Medulla oblongata (tissue), 1 donor: ENCODE measurements around the gene PRPS2.

ENCODE experiments used
- DNase-seq: peaks from one replicate; pipeline ENCODE4 v3.0.0-alpha.2; 2015; ENCODE audit errors: extremely low spot score

Gene PRPS2

DNA sequence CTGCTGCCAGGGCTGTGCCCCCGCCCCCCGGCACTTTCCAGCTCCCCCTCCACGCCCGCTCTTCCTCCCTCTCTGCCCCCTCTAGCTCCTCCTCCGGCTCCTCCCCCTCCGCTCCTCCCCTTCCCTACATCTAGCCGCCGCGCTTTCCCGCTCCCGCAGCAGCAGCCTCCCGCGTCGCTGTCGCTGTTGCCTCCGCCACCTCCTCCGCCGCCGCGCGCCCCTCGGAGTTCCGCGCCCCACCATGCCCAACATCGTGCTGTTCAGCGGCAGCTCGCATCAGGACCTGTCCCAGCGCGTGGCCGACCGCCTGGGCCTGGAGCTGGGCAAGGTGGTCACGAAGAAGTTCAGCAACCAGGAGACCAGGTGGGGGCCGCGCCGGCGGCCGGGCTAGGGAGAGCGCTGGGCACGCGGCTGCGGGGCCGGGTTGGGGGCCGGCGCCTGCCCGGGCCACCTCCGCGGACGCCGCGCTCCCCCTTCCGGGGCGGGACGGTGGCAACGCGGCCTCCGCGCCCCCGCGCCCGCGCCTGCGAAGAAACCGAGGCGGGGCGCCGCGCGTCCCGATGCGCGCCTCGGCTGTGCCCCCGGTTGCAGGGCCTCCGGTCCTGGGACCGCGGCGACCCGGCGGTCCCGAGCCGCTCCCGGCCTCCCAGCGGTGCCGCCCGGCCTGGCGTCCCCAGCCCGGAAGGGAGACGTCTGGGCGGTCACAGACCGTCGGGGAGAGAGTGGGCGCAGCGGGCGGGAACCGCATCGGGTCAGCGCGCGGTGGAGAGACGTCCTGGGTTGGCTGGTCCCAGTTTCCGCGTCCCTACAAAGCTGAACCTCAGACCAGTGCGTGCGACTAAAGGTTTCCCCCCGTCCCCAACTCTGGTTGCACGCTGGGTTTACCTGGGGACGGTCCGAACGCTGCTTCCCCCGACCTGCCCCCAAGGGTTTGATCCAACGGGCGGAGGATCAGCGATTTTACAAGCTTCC lies at the start of gene PRPS2:
Gene PRPS2, plus strand, starts transcription at position 156 of the 972 bp plus-strand sequence. Its CDS starts 86 bp downstream, at position 242.
- DNase-seq = peak; percentile 56

DNA sequence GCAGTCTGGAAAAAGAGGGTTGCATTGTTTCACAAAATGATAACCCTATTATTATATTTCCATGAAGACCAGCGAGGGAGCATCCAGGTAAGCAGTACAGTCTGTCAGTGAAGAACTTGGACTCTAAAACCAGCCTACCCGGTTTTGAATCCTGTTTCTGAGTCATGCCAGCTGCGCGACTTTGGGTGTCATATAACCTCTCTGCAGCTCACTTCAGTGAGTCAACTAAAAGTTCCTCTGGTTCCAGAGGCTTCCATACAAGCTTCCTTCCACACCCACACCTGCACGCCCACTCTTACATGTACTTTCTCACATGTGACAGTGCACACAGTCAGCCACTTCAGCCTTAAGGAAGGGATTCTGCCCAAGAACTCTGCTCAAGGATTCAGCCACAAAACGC lies 49.8 kb upstream of the PRPS2 start:
- no peak for DNase-seq

DNA sequence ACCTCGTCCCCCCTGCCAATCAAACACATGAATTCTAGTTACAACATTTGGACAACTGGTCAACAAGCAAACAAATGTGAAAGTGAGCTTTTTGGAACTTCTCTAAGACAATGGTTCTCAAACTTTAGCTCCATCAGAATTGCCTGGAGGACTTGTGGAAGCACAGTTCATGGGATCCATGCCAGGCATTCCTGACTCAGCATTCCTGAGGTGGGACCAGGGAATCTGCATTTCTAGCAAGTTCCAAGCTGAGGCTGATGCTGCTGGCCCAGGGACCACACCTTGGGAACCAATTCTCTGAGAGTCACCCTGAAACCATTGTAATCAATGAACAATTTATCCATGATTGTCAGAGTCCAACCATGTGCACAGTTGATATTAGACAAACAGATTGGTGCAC lies 43.8 kb upstream of the PRPS2 start:
- DNase-seq = no peak

DNA sequence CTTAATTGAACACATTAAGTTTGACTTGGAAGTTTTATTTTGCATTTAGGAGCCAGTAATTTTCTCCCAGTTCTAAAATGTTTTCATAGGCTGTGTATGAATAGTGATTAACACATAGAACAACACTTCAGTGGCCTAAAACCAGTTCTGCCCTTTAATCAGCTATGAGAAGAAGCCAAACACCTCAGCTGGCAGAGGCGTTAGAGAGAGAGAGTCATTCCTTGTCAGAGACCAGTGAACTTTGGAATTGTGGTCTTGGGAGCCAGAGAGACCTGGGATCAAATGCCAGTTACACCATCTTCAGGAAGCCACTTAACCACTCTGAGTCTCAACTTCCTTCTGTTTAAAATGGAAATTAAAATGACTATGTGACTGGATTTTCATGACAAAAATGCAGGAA lies 39.3 kb upstream of the PRPS2 start:
- DNase-seq = no peak

DNA sequence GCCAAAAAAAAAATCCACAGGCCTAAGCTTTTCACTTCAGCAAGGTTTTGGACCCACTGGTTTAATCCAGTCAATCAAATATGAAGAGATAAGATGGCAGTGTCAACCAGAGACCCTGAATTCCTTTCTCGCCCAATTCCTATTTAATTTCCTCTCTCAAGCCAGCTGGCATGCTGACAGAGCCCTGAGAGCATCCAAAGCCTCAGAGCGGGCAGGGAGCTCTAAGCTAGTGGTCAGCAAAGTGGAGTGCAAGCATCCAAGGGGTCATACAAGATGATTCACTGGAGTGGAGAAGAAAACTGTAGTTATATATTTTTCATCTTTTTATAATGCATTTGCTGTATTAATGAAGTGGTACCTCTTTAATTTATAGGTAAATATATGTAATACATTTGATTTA lies 37.8 kb upstream of the PRPS2 start:
- DNase-seq = no peak

DNA sequence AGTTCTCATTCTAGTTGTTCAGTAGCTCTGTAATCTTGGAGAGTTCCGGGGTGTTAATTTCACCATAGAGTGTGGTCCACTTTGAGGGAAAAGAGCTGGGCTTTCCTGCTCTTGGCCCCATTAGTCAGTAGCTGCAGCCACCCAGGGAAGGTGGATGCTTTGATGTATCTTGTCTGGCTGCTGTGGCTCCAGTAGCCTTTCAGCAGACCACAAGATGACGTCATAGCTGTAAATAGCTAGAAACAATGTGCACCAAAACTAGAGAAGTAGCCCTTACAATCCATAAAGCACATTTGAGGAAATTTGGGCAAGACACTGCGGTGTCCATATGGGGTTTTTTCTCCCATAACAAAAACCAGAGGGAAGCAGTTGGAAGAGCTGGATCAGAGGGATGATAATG lies 32.9 kb upstream of the PRPS2 start:
- no peak for DNase-seq

DNA sequence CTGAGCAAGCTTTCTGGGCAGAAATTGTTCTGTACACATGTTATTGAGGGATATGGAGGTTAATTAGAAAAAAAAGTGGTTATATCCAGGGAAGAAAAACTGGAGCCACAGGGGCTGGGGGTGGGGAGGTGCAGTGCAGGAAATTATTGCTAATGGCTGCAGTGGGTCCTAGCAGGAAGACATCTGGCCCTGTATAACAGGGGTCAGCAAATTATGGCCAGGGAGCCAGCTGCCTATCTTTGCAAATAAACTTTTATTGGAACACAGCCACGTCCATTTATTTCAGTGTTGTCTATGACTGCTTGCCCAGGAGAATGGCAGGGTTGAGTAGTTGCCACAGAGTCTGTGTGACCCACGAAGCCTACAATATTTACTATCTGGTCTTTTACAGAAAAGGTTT lies 23.4 kb upstream of the PRPS2 start:
- DNase-seq = no peak

DNA sequence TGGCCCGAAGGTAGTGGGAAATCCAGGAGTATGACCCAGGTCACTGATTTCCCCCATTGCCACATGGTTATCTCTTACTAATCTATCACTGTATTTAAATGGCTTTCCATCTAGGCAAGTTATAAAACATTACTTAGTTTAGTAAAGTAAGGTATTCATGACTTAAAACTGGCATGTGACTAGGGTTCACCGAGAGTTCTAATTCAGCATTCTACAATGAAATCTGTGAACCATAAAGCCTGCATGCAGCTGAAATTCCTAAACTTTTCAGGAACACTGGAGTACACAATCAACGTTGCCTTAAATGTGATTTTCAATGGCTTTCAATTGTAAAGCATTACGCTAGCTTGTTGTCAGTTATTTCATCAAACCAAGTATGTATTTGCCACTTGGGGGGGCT lies 22.7 kb upstream of the PRPS2 start:
- no peak for DNase-seq

DNA sequence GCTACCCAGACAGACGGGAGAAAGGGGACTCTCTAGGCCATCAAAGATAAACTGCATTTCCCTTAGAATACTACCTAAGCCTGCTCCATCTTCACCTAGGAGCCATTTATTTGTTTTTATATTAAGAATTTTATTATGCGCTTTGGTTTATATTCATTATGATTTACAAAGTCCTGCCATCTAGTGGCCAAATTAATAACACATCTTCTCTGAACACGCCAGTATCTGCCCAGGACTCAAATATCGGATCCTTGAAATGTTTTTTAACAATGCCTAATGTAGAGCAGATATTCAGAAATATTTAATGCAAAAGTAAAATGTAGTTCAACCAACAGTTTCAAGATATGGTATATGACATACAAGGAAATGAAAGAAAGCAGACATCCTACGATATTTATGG lies 20.8 kb upstream of the PRPS2 start:
- peak; percentile 18 for DNase-seq

DNA sequence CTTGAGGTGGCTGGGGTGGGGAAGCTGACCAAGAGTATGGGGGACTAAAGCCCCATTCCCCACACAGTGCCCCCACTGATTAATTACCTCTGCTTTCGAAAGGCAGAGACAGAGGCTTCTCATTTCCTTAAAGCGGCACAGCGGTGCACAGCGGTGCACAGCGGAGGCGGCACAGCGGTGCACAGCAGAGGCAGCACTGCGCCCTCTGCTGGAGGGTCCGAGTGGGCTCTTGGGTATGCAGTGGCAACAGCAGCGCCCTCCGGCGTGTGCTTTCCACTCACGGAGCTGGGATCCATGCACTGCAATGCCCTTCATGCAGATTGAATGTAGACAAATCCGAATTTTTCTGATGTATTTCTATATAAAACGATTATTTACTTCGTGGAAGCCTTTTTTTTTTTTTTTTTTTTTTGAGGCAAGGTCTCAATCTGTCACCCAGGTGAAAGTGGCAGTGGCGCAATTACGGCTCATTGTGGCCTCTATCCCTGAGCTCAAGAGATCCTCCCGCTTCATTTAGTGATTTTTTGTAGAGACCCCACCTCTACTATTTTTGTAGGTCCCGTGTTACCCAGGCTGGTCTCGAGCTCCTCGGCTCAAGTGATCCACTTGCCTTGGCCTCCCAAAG lies 19.7 kb upstream of the PRPS2 start:
- DNase-seq = peak; percentile 16

DNA sequence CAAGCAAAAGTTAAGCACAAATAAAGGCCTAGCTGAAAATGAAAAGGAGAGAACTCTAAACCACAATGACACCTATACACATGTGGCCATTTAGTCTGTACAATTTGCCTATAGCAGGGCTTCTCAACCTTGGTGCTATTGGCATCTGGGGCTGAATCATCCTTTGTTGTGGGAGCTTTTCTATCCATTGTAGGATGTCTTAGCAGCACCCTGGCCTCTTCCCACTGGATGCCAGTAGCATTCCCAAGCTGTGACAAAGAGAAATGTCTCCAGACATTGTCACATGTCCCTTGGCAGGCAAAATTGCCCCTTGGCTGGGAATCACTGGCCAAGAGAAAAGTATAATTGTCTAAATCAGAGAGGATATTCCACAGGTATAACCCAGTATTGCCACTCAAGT lies 13.5 kb upstream of the PRPS2 start:
- DNase-seq = no peak

DNA sequence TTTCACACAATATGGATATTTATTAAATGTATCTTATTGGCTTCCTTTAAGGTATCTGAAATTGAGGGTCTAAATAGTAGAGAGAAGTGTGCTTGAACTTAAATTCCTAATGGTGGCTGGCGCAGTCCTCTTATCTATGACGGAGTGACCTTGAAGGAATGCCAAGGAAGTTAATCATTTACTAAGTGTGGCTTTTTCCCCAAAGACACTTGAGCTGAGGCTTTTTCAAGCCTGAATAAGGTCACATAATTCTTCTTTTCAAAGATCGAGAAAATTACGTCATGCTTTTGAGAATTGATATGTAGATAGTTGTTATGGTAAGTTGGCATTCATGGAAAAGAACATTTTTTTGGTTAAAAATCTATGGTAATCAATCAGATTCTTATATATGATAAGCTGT lies 11.7 kb upstream of the PRPS2 start:
- no peak for DNase-seq

DNA sequence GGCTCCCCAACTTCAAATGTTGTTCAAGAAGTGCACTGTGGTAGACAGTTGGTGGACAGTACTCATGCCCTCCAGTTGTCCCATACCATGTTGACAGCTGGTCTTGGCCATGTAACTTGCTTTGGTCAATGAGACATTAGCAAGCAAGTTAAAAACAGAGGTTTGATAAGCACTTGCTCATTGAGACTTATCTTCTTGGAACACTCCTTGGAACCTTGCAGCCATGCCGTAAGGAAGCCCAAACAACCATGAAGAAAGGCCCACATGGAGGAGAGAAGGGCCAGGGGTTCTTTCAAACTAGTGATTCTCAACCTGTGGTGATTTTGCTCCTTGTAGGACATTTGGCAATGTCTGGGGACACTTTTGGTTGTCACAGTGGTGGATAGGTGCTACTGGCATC lies 2.6 kb upstream of the PRPS2 start:
- DNase-seq = no peak

DNA sequence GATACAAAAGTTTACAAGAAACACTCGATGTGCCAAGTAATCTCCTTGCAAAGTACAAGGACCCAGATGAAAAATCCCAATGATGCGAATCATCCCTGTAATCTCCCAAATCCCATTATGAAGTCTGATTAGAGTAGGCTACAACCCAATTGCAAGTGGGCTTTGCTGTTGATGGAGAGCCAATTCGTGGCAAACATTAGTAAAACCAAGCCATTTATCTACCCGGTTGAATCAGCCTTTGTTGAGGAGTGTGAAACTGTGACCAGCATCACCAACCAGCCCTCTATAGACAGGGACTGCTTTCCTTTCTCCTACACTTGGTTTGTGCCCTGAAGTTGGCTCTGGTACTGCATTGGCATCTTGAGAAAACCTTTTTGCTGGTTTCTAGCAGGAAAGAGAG lies 1.2 kb upstream of the PRPS2 start:
- DNase-seq = peak; percentile 49

DNA sequence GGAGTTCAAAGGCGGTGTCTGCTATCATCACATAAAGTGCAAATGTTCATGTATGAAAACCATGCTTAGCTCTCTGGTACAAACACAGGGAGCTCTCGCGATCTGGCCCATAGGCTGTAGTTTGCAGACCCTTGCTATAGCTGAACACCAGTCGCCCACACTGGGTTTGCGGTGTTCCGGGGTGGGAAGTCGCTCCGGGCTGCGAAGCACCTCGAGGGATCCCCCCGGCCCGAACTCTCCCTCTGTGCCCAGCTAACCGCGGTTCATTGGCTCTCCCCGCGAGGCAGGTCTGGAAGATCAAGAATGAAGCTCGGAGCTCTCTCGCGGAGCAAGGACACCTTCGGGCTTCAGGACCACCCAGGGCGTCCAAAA lies 341 bp upstream of the PRPS2 start:
- DNase-seq = no peak

DNA sequence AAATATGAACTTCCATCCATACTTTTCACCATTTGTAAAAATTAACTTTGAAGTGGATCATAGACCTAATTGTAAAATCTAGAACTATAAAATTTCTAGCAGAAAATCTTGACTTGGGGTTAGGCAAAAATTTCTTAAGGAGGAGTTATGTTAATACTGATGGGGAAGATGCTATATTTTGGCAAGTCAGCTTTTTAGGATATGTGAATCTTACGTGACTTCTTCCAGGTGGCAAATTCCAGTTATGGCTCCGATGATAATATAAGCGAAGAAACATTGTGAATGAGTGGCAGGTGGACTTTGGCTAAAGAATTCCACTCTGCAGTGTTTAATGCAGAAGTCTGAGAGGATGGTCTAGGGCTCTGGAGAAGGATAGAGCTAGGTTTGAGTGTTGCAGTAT lies 1.5 kb downstream of the PRPS2 start:
- no peak for DNase-seq

DNA sequence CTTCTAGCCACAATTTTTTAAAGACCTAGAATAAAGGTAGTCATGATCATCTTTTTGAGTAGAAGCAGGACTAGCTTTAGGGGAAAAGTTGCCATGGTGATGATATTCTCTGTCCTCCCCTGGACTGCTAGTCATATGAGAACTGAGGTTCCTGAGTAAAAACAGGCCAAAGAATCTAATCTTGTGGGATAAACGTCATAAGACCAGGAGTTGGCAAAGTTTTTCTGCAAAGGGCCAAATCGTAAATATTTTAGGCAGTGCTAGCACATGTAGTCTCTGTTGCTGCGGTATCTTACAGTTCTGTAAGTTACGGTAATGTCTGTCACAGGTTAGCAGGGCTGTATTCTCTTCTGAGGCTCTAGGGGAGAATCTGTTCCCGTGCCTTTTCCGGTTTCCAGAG lies 3.4 kb downstream of the PRPS2 start:
- no peak for DNase-seq

DNA sequence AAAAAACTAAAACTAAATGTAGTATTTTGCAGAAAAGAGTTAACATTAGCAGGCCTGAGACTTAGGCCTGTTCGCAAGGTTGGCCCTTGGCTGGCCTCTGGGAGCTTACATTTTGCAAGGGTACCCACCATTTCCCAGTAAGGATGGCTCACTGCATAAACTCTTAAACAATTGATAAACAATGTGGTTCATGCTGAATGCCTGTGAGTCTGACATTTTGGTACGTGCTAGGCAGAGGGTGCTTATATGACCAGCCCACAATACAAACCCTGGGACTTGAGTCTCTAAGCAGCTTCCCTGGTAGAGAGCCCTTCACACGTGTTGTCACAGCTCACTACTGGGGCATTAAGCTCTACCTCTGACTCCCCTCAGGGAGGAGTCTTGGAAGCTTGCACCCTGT lies 7.4 kb downstream of the PRPS2 start:
- DNase-seq = no peak

DNA sequence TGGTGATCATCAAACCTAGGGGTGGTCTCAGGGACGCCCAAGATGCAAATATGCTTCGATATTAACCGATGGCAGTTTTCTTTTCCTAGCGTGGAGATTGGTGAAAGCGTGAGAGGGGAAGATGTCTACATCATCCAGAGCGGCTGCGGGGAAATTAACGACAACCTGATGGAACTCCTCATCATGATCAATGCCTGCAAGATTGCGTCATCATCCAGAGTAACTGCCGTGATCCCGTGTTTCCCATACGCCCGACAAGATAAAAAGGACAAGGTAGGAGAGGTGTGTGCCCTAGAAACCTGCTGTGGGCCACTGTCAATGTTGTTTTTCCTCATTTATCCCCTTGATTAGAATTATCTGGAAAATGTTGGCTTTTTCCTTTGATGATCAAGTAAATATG lies 7.9 kb downstream of the PRPS2 start:
- DNase-seq = no peak

DNA sequence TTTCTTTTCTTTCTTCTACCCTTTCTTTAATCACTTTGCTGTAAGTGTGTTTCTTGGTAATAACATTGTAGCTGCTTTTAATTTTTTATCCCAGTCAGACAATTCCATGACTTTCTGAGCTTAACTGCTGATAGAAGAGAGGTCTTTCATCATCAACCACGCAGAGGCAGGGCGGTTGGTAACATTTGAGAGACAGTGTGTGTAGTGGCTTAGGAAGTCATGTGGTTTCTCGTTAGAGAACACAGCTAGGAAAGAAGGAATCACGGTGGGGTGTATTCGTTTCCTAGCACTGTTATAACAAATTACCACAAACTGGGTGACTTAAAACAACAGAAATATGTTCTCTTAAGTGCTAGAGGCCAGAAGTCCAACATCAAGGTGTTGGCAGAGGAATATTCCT lies 11.5 kb downstream of the PRPS2 start:
- no peak for DNase-seq

DNA sequence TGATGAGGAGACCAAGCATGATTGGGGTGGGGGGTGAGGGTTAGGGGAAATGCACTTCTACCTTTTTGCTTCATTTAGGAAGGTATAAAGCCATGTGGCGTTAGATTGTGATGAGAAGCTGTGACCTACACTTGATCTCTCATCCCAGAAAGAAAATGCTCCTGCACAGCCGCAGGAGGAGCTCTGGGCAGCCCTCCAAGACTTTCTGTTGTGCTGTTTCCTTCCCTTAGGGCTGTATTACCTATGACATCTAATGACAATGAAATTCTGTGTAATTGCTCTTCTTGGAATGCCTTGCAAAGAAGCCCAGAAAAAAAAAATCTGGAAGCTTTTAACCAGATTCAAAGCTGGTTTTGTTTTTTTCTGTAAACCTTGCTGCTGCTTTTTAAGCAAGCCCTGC lies 13.4 kb downstream of the PRPS2 start:
- no peak for DNase-seq

DNA sequence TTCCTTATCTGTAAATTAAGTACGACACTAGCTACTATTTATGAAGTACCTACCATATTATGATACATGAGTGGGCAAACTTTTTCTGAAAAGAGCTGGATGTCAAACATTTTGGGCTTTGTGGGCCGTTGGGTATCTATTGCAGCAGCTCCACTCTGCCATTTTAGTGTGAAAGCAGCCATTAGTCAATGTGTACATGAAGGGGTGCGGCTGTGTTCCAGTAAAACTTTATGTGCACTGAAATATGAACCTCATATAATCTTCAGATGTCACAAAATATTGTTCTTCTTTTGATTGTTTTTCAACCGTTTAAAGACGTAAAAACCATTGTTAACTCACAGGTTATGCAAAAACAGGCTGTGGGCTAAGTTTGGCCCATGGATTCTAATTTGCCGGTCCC lies 14.1 kb downstream of the PRPS2 start:
- DNase-seq = no peak

DNA sequence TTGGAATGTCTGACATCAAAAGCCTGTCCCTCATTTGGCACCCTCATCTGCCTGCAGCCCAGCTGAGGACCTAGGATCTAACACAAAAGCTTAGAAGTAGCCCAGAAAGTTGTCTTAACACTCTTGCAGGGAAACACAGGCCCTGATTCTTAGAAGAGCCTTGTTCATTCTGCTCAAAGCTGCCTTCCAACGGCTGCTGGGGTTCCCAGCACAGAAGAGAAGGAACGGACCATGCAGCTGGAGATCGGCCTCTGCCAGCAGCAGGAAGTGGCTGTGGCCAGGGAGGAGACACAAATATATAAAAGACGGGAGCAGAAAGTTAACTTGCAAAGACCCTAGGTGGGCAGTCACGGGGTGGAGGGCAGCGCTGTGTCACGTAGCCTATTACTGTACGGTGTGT lies 20.4 kb downstream of the PRPS2 start:
- no peak for DNase-seq
